SK-N-SH (cell line): ENCODE results near the gene HMGXB4. TPM values are rescaled to one million over a fixed set of nuclear protein-coding genes. Genes with fewer than 3 reads are reported as not detected.

ENCODE experiments used
- CTCF ChIA-PET: fragments of 300-600, 350-600 bp; formaldehyde crosslinking; extraction: SDS; loops from one replicate; lab custom pipeline; 2021; lab: Yijun Ruan, JAX
- POLR2A ChIA-PET: fragments of 350-600 bp; sonication (Branson Sonifier 250); formaldehyde crosslinking; extraction: SDS; loops from one replicate; lab custom pipeline; 2020; ENCODE audit warnings: antibody characterized with exemption, inconsistent platforms; lab: Yijun Ruan, JAX
- DNase-seq: peaks from one replicate; pipeline ENCODE4 v3.0.0; 2012
- H2AFZ ChIP-seq: fragments of 200-600 bp; sonication (generic); 2 replicates; pipeline ENCODE4 v1.8.1; 2016; ENCODE audit warnings: antibody characterized with exemption, mild to moderate bottlenecking, low read depth
- H3F3A ChIP-seq: fragments of 200-600 bp; sonication (generic); replicated peaks from 2 replicates; pipeline ENCODE3; 2016; ENCODE audit warnings: antibody characterized with exemption, mild to moderate bottlenecking; ENCODE audit not compliant: insufficient read depth
- H3K27ac ChIP-seq, 2 experiments: fragments of 200-500 bp in 1 of 2; fragments of 200-600 bp in 1 of 2; sonication (Bioruptor generic) in 1 of 2; sonication (generic), shearing (Covaris generic) in 1 of 2; 2 replicates each; pipeline versions ENCODE4 v1.5.1 to v1.6.1; 2014 to 2016; ENCODE audit warnings: low read depth in 2 of 2, inconsistent platforms in 1 of 2, low read length in 1 of 2, mild to moderate bottlenecking in 1 of 2, mixed read lengths in 1 of 2
- H3K27me3 ChIP-seq: fragments of 200-600 bp; sonication (generic), shearing (Covaris generic); 2 replicates; pipeline ENCODE4 v1.6.1; 2016; ENCODE audit warnings: mixed run types; ENCODE audit not compliant: insufficient read depth
- H3K36me3 ChIP-seq, 2 experiments: fragments of 200-500 bp in 1 of 2; fragments of 200-600 bp in 1 of 2; sonication (Bioruptor generic) in 1 of 2; sonication (generic) in 1 of 2; replicated peaks in 1 of 2; 2 replicates each; pipeline versions ENCODE3 to v1.5.1; 2014 to 2016; ENCODE audit warnings: low read length in 1 of 2, mild to moderate bottlenecking in 1 of 2; ENCODE audit not compliant: insufficient read depth in 2 of 2, control insufficient read depth in 1 of 2
- H3K4me1 ChIP-seq, 2 experiments: fragments of 200-500 bp in 1 of 2; fragments of 200-600 bp in 1 of 2; sonication (Bioruptor generic) in 1 of 2; sonication (generic), shearing (Covaris generic) in 1 of 2; 2 replicates each; pipeline versions ENCODE4 v1.5.1 to v1.6.1; 2014 to 2016; ENCODE audit warnings: low read depth in 1 of 2, low read length in 1 of 2, mixed run types in 1 of 2; ENCODE audit not compliant: insufficient read depth in 2 of 2, control insufficient read depth in 1 of 2
- H3K4me2 ChIP-seq: fragments of 200-600 bp; sonication (generic), shearing (Covaris generic); 2 replicates; pipeline ENCODE4 v1.6.1; 2017; ENCODE audit warnings: mixed run types
- H3K4me3 ChIP-seq, 2 experiments: fragments of 200-500 bp in 1 of 2; fragments of 200-600 bp in 1 of 2; sonication (Bioruptor generic) in 1 of 2; sonication (generic), shearing (Covaris generic) in 1 of 2; 2 replicates each; pipeline versions ENCODE4 v1.5.1 to v1.8.1; 2014 to 2016; ENCODE audit warnings: low read depth in 2 of 2, inconsistent platforms in 1 of 2, low read length in 1 of 2, mild to moderate bottlenecking in 1 of 2, mixed read lengths in 1 of 2, moderate library complexity in 1 of 2
- H3K79me2 ChIP-seq: fragments of 200-600 bp; sonication (generic); 2 replicates; pipeline ENCODE4 v1.8.1; 2017; ENCODE audit warnings: mild to moderate bottlenecking; ENCODE audit not compliant: insufficient read depth
- H3K9ac ChIP-seq: fragments of 200-600 bp; sonication (generic); 2 replicates; pipeline ENCODE4 v1.6.1; 2017; ENCODE audit warnings: mixed run types
- H3K9me2 ChIP-seq: fragments of 200-600 bp; sonication (generic); 2 replicates; pipeline ENCODE4 v1.6.1; 2017; ENCODE audit warnings: mixed run types
- H3K9me3 ChIP-seq: fragments of 200-600 bp; sonication (generic); 2 replicates; pipeline ENCODE4 v1.6.1; 2017; ENCODE audit warnings: mixed run types, mild to moderate bottlenecking, moderate library complexity
- H4K20me1 ChIP-seq: fragments of 200-600 bp; sonication (generic); 2 replicates; pipeline ENCODE4 v1.6.1; 2017; ENCODE audit warnings: mild to moderate bottlenecking, mixed run types; ENCODE audit not compliant: insufficient read depth
- ELF1 ChIP-seq: IDR thresholded peaks from 2 replicates; pipeline ENCODE4 v1.4.0; 2012
- FOXM1 ChIP-seq: IDR thresholded peaks from 2 replicates; pipeline ENCODE4 v1.4.0; 2012; ENCODE audit warnings: low read depth, mild to moderate bottlenecking
- GABPA ChIP-seq: IDR thresholded peaks from 2 replicates; pipeline ENCODE4 v1.4.0; 2012; ENCODE audit warnings: low read depth, mild to moderate bottlenecking
- GATA2 ChIP-seq: sonication (generic); formaldehyde crosslinking; IDR thresholded peaks from 2 replicates; pipeline ENCODE4 v1.5.0; 2020; ENCODE audit warnings: mild to moderate bottlenecking, missing genetic modification reagents
- IRF3 ChIP-seq: fragments of 150-350 bp; IDR thresholded peaks from 2 replicates; pipeline ENCODE4 v1.6.1; 2016; ENCODE audit warnings: mild to moderate bottlenecking, low read depth, low read length
- MEF2A ChIP-seq: IDR thresholded peaks from 2 replicates; pipeline ENCODE4 v1.4.0; 2012; ENCODE audit warnings: low read depth, borderline replicate concordance
- POLR2AphosphoS5 ChIP-seq: IDR thresholded peaks from 2 replicates; pipeline ENCODE4 v1.6.1; 2012; ENCODE audit warnings: low read depth, low read length
- RAD21 ChIP-seq: IDR thresholded peaks from 2 replicates; pipeline ENCODE4 v1.6.1; 2012; ENCODE audit warnings: mild to moderate bottlenecking, low read length
- RCOR1 ChIP-seq: fragments of 150-350 bp; IDR thresholded peaks from 2 replicates; pipeline ENCODE4 v1.6.1; 2017; ENCODE audit warnings: antibody characterized with exemption, low read length
- REST ChIP-seq: IDR thresholded peaks from 2 replicates; pipeline ENCODE4 v1.6.1; 2012; ENCODE audit warnings: mild to moderate bottlenecking, low read depth, low read length, moderate library complexity
- RFX5 ChIP-seq: IDR thresholded peaks from 2 replicates; pipeline ENCODE4 v1.6.1; 2012; ENCODE audit warnings: mild to moderate bottlenecking, improper control_type of control experiment, low read length
- RXRA ChIP-seq: IDR thresholded peaks from 2 replicates; pipeline ENCODE4 v1.4.0; 2012; ENCODE audit warnings: low read depth, mild to moderate bottlenecking, borderline replicate concordance
- SIN3A ChIP-seq: IDR thresholded peaks from 2 replicates; pipeline ENCODE4 v1.6.1; 2012; ENCODE audit warnings: low read depth, mild to moderate bottlenecking, low read length, moderate library complexity, borderline replicate concordance
- TCF12 ChIP-seq: IDR thresholded peaks from 2 replicates; pipeline ENCODE4 v1.4.0; 2012
- TEAD4 ChIP-seq: IDR thresholded peaks from 2 replicates; pipeline ENCODE4 v1.4.0; 2012; ENCODE audit warnings: mild to moderate bottlenecking, borderline replicate concordance; ENCODE audit not compliant: insufficient read depth
- USF1 ChIP-seq: IDR thresholded peaks from 2 replicates; pipeline ENCODE4 v1.4.0; 2012; ENCODE audit warnings: low read depth, borderline replicate concordance
- USF2 ChIP-seq: fragments of 150-350 bp; IDR thresholded peaks from 2 replicates; pipeline ENCODE4 v1.6.1; 2017; ENCODE audit warnings: antibody characterized with exemption, low read length, low read depth, borderline replicate concordance
- ZBTB33 ChIP-seq: IDR thresholded peaks from 2 replicates; pipeline ENCODE4 v1.4.0; 2012; ENCODE audit warnings: low read depth, borderline replicate concordance
- WGBS: methylation state at CpG from one replicate; pipeline ENCODE4 v1.1.6; 2017; ENCODE audit warnings: low lambda C conversion rate; 5-methylcytosine and 5-hydroxymethylcytosine counted together
- polyA plus RNA-seq, 3 experiments: library from polyadenylated mRNA; depleted of rRNA; stranded (reverse); fragments of >200 nt; gene quantifications; 2 replicates each; pipeline ENCODE4 v1.2.3, GENCODE V29; 2012

HMGXB4 gene
- polyA plus RNA-seq, 1 of the 3 experiments (the other 2 are of a cell fraction) = 16.5 TPM

GRCh38 chr22:35343664-35344550 is 86.6 kb downstream of the HMGXB4 start (continued):
- TF ChIP-seq IRF3 (no peak), USF2 (no peak), POLR2AphosphoS5 (no peak), ZBTB33 (no peak), RCOR1 (no peak), ELF1 (no peak), RFX5 (no peak), MEF2A (no peak), FOXM1 (no peak), RAD21 (no peak)

GRCh38 chr22:35344956-35345690 is 87.8 kb downstream of the HMGXB4 start:
- ChIA-PET CTCF (interaction anchor here (0.7 kb wide), 1 partner anchor 10 kb away, joined by 3 read pairs; no protein-coding TSS in a partner anchor), POLR2A (interaction anchor here (0.7 to 1.2 kb wide), 2 partner anchors 9 to 10 kb away, joined by 3 read pairs; no protein-coding TSS in a partner anchor)
- Histone ChIP-seq H3K4me3 (no peak overlapping the region), H3K9me3 (no peaks in the 10 kb centered on the region), H2AFZ (no peak overlapping the region), H3K36me3 (no peaks in the 10 kb centered on the region), H3K9me2 (no peaks in the 10 kb centered on the region), H3K4me1 (peaks cover under 1 to 14% of the 10 kb centered on the region in 2 experiments; a peak in 1 of 4 replicates), H3K4me2 (no peak overlapping the region), H3K9ac (no peak overlapping the region), H3K27ac (no peak overlapping the region), H4K20me1 (no peaks in the 10 kb centered on the region), H3K27me3 (no peaks in the 10 kb centered on the region), H3F3A (no peaks in the 10 kb centered on the region), H3K79me2 (no peaks in the 10 kb centered on the region)
- WGBS = 92% methylated on average over 10 of the region's 14 CpGs
- no peak for DNase-seq
- TF ChIP-seq GABPA = no peak
- no peak for TF ChIP-seq ELF1
- TF ChIP-seq RAD21 = no peak
- TF ChIP-seq TEAD4 = no peak
- TF ChIP-seq REST = no peak
- no peak for TF ChIP-seq GATA2 (CRISPR knock-in tag)
- TF ChIP-seq SIN3A = no peak
- no peak for TF ChIP-seq TCF12
- TF ChIP-seq RXRA = no peak
- TF ChIP-seq POLR2AphosphoS5 = no peak
- no peak for TF ChIP-seq IRF3
- no peak for TF ChIP-seq USF1
